Measurements from ENCODE around the gene IGSF1.
"Not testable (repeated sequence)": the region's sequence is repeated elsewhere in the genome, so short reads cannot be mapped to it uniquely, and the experiment has no call there.

The IGSF1 gene

GRCh38 chrX:131271274-131271673 lies 17.8 kb downstream of the IGSF1 start:
- no peak for DNase-seq (ENCODE audit: low read depth in 2 of 2, low spot score in 1 of 2)

- DNase-seq (ENCODE audit: low read depth in 2 of 2, low spot score in 1 of 2) = no peak
Observed at GRCh38 chrX:131270080-131270479, 19.0 kb downstream of the IGSF1 start.

- DNase-seq (ENCODE audit: low read depth in 2 of 2, low spot score in 1 of 2) = no peak
Observed at GRCh38 chrX:131264665-131265064, 24.4 kb downstream of the IGSF1 start.

- DNase-seq (ENCODE audit: low read depth in 2 of 2, low spot score in 1 of 2) = no peak
Observed at GRCh38 chrX:131264053-131264452, 25.1 kb downstream of the IGSF1 start.

GRCh38 chrX:131262738-131263679 lies 26.1 kb downstream of the IGSF1 start:
- no peak for DNase-seq (ENCODE audit: low read depth in 2 of 2, low spot score in 1 of 2)

- no peak for DNase-seq (ENCODE audit: low read depth in 2 of 2, low spot score in 1 of 2)
Observed at GRCh38 chrX:131262200-131262599, 26.9 kb downstream of the IGSF1 start.

GRCh38 chrX:131257367-131257766 lies 31.7 kb downstream of the IGSF1 start:
- no peak for DNase-seq (ENCODE audit: low read depth in 2 of 2, low spot score in 1 of 2)

GRCh38 chrX:131250984-131251738 lies 37.9 kb downstream of the IGSF1 start:
- not testable (repeated sequence) for DNase-seq (ENCODE audit: low read depth in 2 of 2, low spot score in 1 of 2)

- no peak for DNase-seq (ENCODE audit: low read depth in 2 of 2, low spot score in 1 of 2)
Observed at GRCh38 chrX:131239057-131239456, 50.0 kb downstream of the IGSF1 start.

GRCh38 chrX:131237363-131237762 lies 51.7 kb downstream of the IGSF1 start:
- no peak for DNase-seq (ENCODE audit: low read depth in 2 of 2, low spot score in 1 of 2)

- DNase-seq (ENCODE audit: low read depth in 2 of 2, low spot score in 1 of 2) = no peak
Observed at GRCh38 chrX:131235768-131236545, 53.1 kb downstream of the IGSF1 start.

- no peak for DNase-seq (ENCODE audit: low read depth in 2 of 2, low spot score in 1 of 2)
Observed at GRCh38 chrX:131227608-131228007, 61.5 kb downstream of the IGSF1 start.

- no peak for DNase-seq (ENCODE audit: low read depth in 2 of 2, low spot score in 1 of 2)
Observed at GRCh38 chrX:131226591-131226990, 62.5 kb downstream of the IGSF1 start.

GRCh38 chrX:131225078-131225477 lies 64.0 kb downstream of the IGSF1 start:
- no peak for DNase-seq (ENCODE audit: low read depth in 2 of 2, low spot score in 1 of 2)
